ENCODE data around the gene SRPX. TPM values are rescaled to one million over a fixed set of nuclear protein-coding genes. Genes with fewer than 3 reads are reported as not detected.

Gene SRPX
- polyA plus RNA-seq, 2 donors: 4.1 to 10.4 TPM

- peaks cover 0 to 3% of the 10 kb centered on the region in 2 donors for H3K27me3 ChIP-seq (ENCODE audit: control insufficient read depth in 1 of 2, insufficient read depth in 2 of 2, low read length in 2 of 2)
- H3K27ac ChIP-seq (ENCODE audit: low read depth in 2 of 2, low read length in 1 of 2): no peak overlapping the region
- 53 to 78% methylated on average over 1 of the region's 1 CpG for WGBS, 2 donors
- no peak overlapping the region for H3K4me3 ChIP-seq (ENCODE audit: low read depth in 1 of 2, low read length in 2 of 2)
- no peaks in the 10 kb centered on the region for H3K4me1 ChIP-seq (ENCODE audit: control insufficient read depth in 2 of 2, insufficient read depth in 2 of 2, low read length in 1 of 2)
- H3K36me3 ChIP-seq (ENCODE audit: control insufficient read depth in 2 of 2, insufficient read depth in 2 of 2, low read length in 1 of 2): no peaks in the 10 kb centered on the region
- H3K9me3 ChIP-seq (ENCODE audit: control insufficient read depth in 2 of 2, insufficient read depth in 1 of 2, low read depth in 1 of 2, low read length in 1 of 2): no peaks in the 10 kb centered on the region
Observed at GRCh38 chrX:38102875-38103274, 117.8 kb downstream of the SRPX start.

- 75 to 83% methylated on average over 2 of the region's 2 CpGs for WGBS, 2 donors
- Histone ChIP-seq H3K27me3 (ENCODE audit: control insufficient read depth in 1 of 2, insufficient read depth in 2 of 2, low read length in 2 of 2) (peaks cover 0 to 3% of the 10 kb centered on the region in 2 donors), H3K4me1 (ENCODE audit: control insufficient read depth in 2 of 2, insufficient read depth in 2 of 2, low read length in 1 of 2) (no peaks in the 10 kb centered on the region), H3K9me3 (ENCODE audit: control insufficient read depth in 2 of 2, insufficient read depth in 1 of 2, low read depth in 1 of 2, low read length in 1 of 2) (no peaks in the 10 kb centered on the region), H3K36me3 (ENCODE audit: control insufficient read depth in 2 of 2, insufficient read depth in 2 of 2, low read length in 1 of 2) (no peaks in the 10 kb centered on the region), H3K4me3 (ENCODE audit: low read depth in 1 of 2, low read length in 2 of 2) (no peak overlapping the region), H3K27ac (ENCODE audit: low read depth in 2 of 2, low read length in 1 of 2) (peak overlapping the region; percentile 22 to 31)
Observed at GRCh38 chrX:38102240-38102639, 118.4 kb downstream of the SRPX start.

- no peak overlapping the region for H3K4me3 ChIP-seq (ENCODE audit: low read depth in 1 of 2, low read length in 2 of 2)
- peaks cover 0 to 3% of the 10 kb centered on the region in 2 donors for H3K27me3 ChIP-seq (ENCODE audit: control insufficient read depth in 1 of 2, insufficient read depth in 2 of 2, low read length in 2 of 2)
- no peak overlapping the region for H3K27ac ChIP-seq (ENCODE audit: low read depth in 2 of 2, low read length in 1 of 2)
- no peaks in the 10 kb centered on the region for H3K4me1 ChIP-seq (ENCODE audit: control insufficient read depth in 2 of 2, insufficient read depth in 2 of 2, low read length in 1 of 2)
- no peaks in the 10 kb centered on the region for H3K9me3 ChIP-seq (ENCODE audit: control insufficient read depth in 2 of 2, insufficient read depth in 1 of 2, low read depth in 1 of 2, low read length in 1 of 2)
- no peaks in the 10 kb centered on the region for H3K36me3 ChIP-seq (ENCODE audit: control insufficient read depth in 2 of 2, insufficient read depth in 2 of 2, low read length in 1 of 2)
Observed at GRCh38 chrX:38099688-38100087, 121.0 kb downstream of the SRPX start.

Other genes starting within 250 kb of the SRPX start
- gene SYTL5, start 214.3 kb downstream of the SRPX start, polyA plus RNA-seq: 1 to 10 TPM; 3.0 TPM
- gene RPGR, start 106.6 kb upstream of the SRPX start, polyA plus RNA-seq: 10 to 100 TPM in 1 of 2 donors, 1 to 10 TPM in 1; 4.3 to 10.0 TPM
- gene OTC, start 131.7 kb upstream of the SRPX start, polyA plus RNA-seq: under 1 TPM; 0.12 to 0.20 TPM